Gastroesophageal sphincter (tissue), 3 donors: ENCODE data around the gene SPRY4.

Experiments used
- CTCF ChIP-seq, 4 experiments: fragments of 200-600 bp in 2 of 4; fragments of 450-650 bp in 2 of 4; sonication (generic) in 1 of 4; IDR thresholded peaks; one replicate each; pipeline ENCODE4 v1.5.1; 2017 to 2019; ENCODE audit warnings: antibody characterized with exemption in 4 of 4, mild to moderate bottlenecking in 2 of 4, moderate library complexity in 2 of 4
- POLR2AphosphoS5 ChIP-seq: sonication (generic); formaldehyde crosslinking; IDR thresholded peaks from one replicate; pipeline ENCODE4 v1.6.1; 2017; ENCODE audit warnings: antibody characterized with exemption

- TF ChIP-seq CTCF (IDR thresholded peaks at IDR 0.05) (no peak), POLR2AphosphoS5 (no peak)
Measured at GRCh38 chr5:142322403-142322746, 2.4 kb downstream of the SPRY4 start.
